GM12878 (cell line): ENCODE data around the gene CSPG5. TPM values are rescaled to one million over a fixed set of nuclear protein-coding genes. Genes with fewer than 3 reads are reported as not detected.

Source experiments
- ATAC-seq: fragments of 200-7000 bp; cut with Tn5 transposase; 3 replicates; pipeline ENCODE4 v1.9.1; 2020; ENCODE audit warnings: mild to moderate bottlenecking, moderate library complexity
- BruUV-seq: library from RNA; stranded (reverse); fragments of 400-500 nt; replicated peaks from 2 replicates; lab custom pipeline; 2021; lab: Mats Ljungman, UMichigan
- CTCF ChIA-PET: fragments of 300-600 bp; sonication (Branson Sonifier 250); formaldehyde crosslinking; extraction: SDS; loops from one replicate; lab custom pipeline; 2021; ENCODE audit warnings: inconsistent platforms; lab: Yijun Ruan, JAX
- POLR2A ChIA-PET: fragments of 350-600 bp; formaldehyde crosslinking; extraction: SDS; loops from one replicate; lab custom pipeline; 2021; ENCODE audit warnings: inconsistent platforms; lab: Charles Lee
- RAD21 ChIA-PET: fragments of 300-600 bp; sonication (Branson Sonifier 250); formaldehyde crosslinking; loops from one replicate; lab custom pipeline; 2023; ENCODE audit warnings: antibody characterized with exemption; ENCODE audit not compliant: unreplicated experiment; lab: Charles Lee
- SMC1A ChIA-PET: fragments of 300-600 bp; sonication (Branson Sonifier 250); formaldehyde crosslinking; loops from one replicate; lab custom pipeline; 2023; ENCODE audit not compliant: unreplicated experiment, uncharacterized antibody; lab: Charles Lee
- DNase-seq: peaks from one replicate; pipeline ENCODE4 v3.0.0-alpha.2; 2011; ENCODE audit warnings: low read depth, low spot score
- FAIRE-seq: peaks from 3 replicates; lab custom pipeline; 2011; peaks lifted over from hg19 to GRCh38; lab: Jason Lieb, UNC
- H2AFZ ChIP-seq: 2 replicates; pipeline ENCODE4 v1.6.0; 2011; ENCODE audit warnings: low read depth, low read length, control low read depth; ENCODE audit not compliant: control insufficient read depth
- H3K27ac ChIP-seq: 2 replicates; pipeline ENCODE4 v1.5.1; 2011; ENCODE audit warnings: control low read depth; ENCODE audit not compliant: control insufficient read depth, insufficient read depth
- H3K27me3 ChIP-seq, 2 experiments: replicated peaks in 1 of 2; 2 replicates each; pipeline versions ENCODE4 v1.6.0 to v1.6.1; 2011; ENCODE audit warnings: low read length in 1 of 2; ENCODE audit not compliant: control insufficient read depth in 2 of 2, insufficient read depth in 2 of 2
- H3K36me3 ChIP-seq, 2 experiments: 2 replicates each; pipeline ENCODE4 v1.5.1; 2011; ENCODE audit warnings: low read length in 1 of 2; ENCODE audit not compliant: control insufficient read depth in 2 of 2, insufficient read depth in 2 of 2
- H3K4me1 ChIP-seq: 2 replicates; pipeline ENCODE4 v1.6.1; 2011; ENCODE audit warnings: mild to moderate bottlenecking, low read length, moderate library complexity, mixed read lengths; ENCODE audit not compliant: control insufficient read depth, insufficient read depth
- H3K4me2 ChIP-seq: 2 replicates; pipeline ENCODE4 v1.6.0; 2011; ENCODE audit warnings: control low read depth; ENCODE audit not compliant: control insufficient read depth, insufficient read depth
- H3K4me3 ChIP-seq: fragments of 200-600 bp; sonication (generic); 2 replicates; pipeline ENCODE4 v1.5.1; 2016
- H3K79me2 ChIP-seq: 2 replicates; pipeline ENCODE4 v1.6.0; 2011; ENCODE audit warnings: low read length; ENCODE audit not compliant: control insufficient read depth, insufficient read depth
- H3K9ac ChIP-seq: 2 replicates; pipeline ENCODE4 v1.8.0; 2011; ENCODE audit warnings: low read length, control low read depth, mixed read lengths; ENCODE audit not compliant: control insufficient read depth, insufficient read depth
- H3K9me3 ChIP-seq: replicated peaks from 3 replicates; pipeline ENCODE4 v1.5.1; 2011; ENCODE audit warnings: mild to moderate bottlenecking, low read length; ENCODE audit not compliant: control insufficient read depth, insufficient read depth
- H4K20me1 ChIP-seq: 2 replicates; pipeline ENCODE4 v1.6.0; 2011; ENCODE audit not compliant: control insufficient read depth, insufficient read depth
- CHD2 ChIP-seq: IDR thresholded peaks from 2 replicates; pipeline ENCODE4 v1.6.1; 2011; ENCODE audit warnings: low read depth, low read length, improper control_type of control experiment, borderline replicate concordance
- IRF4 ChIP-seq: IDR thresholded peaks from 2 replicates; pipeline ENCODE4 v1.6.1; 2011; ENCODE audit warnings: low read depth, low read length
- KDM1A ChIP-seq: fragments of 200-600 bp; sonication (generic); IDR thresholded peaks from 2 replicates; pipeline ENCODE4 v1.6.1; 2016; ENCODE audit warnings: borderline replicate concordance
- RUNX3 ChIP-seq: IDR thresholded peaks from 2 replicates; pipeline ENCODE4 v1.6.1; 2012; ENCODE audit warnings: low read length, inconsistent platforms
- SMAD1 ChIP-seq: fragments of 450-650 bp; IDR thresholded peaks from 2 replicates; pipeline ENCODE4 v1.6.1; 2018; ENCODE audit warnings: mild to moderate bottlenecking, low read depth; ENCODE audit not compliant: partially characterized antibody
- WGBS: methylation state at CpG from one replicate; pipeline ENCODE4 v1.1.6; 2016; ENCODE audit warnings: low lambda C conversion rate; ENCODE audit not compliant: insufficient replicate concordance, insufficient coverage; ENCODE audit errors: missing lambda C conversion rate; 5-methylcytosine and 5-hydroxymethylcytosine counted together
- in situ Hi-C: fragments of 300-500 bp; cut with MboI; formaldehyde crosslinking; loops from 9 replicates; pipeline ENCODE4 v1.14.3; 2018; ENCODE audit warnings: mixed read lengths
- intact Hi-C: fragments of 100-400 bp; cut with micrococcal nuclease; formaldehyde crosslinking; loops from one replicate; pipeline ENCODE4 v1.14.2; 2022; ENCODE audit not compliant: unreplicated experiment
- polyA plus RNA-seq, 11 experiments: library from polyadenylated mRNA; depleted of rRNA in 4 of 11; unstranded in 6 of 11; stranded (reverse) in 5 of 11; fragments of >200 nt; fragmentation: Nextera tagmentation in 4 of 11; fragmentation: Illumina TruSeq in 1 of 11; extraction: Ambion mirVana in 4 of 11; extraction: Trizol in 1 of 11; gene quantifications; 1 replicate in 1 of 11; 2 replicates in 10 of 11; pipeline versions ENCODE4 v1.2.1 to v1.2.3, GENCODE V29; 2011 to 2016; ENCODE audit warnings: inconsistent platforms in 2 of 11, missing spikeins in 2 of 11, low read depth in 1 of 11
- total RNA-seq, 4 experiments: library from RNA; depleted of rRNA in 3 of 4; stranded (reverse); fragments of >200 nt in 3 of 4; fragmentation: Illumina TruSeq in 1 of 4; extraction: Trizol in 1 of 4; gene quantifications; 2 replicates each; pipeline versions ENCODE4 v1.2.1 to v1.2.3, GENCODE V29; 2013 to 2021
- TF ChIP-seq, protein P1 (sequence below): IDR thresholded peaks from 2 replicates; pipeline ENCODE4 v1.6.1; 2012; ENCODE audit warnings: improper control_type of control experiment, low read depth, low read length; ENCODE audit not compliant: insufficient replicate concordance

CSPG5 gene
- total and polyA plus RNA-seq, 10 of the 15 experiments (the other 5 are each of a cell fraction or from before 2014, with no cell fraction given): 0.08 to 0.17 TPM; not detected in 8

DNA sequence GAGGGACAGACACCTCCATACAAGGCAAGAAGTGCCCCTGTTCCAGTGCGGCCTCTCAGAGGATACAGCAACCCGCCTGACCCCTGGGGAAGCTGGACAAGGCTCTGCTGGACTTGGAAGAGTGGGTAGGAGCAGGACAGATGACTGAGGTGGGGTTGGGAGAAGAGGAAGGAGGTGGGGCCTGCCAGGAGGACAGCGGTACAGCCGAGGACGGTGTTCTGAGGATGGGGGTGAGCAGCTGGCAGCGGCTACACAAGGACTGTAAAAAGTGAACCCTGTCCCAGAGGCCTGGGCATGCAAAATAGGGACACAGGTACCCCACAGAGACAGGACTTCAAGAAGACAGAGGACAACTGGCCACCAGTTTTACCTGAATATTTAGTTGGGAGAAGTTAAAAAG lies 41.7 kb downstream of the CSPG5 start:
- in situ Hi-C loops: no loop called here
- ChIA-PET RAD21 (interaction anchor here (1.6 kb wide), 1 partner anchor 15 kb away, joined by 4 read pairs; no protein-coding TSS in a partner anchor), POLR2A (no interaction called here), CTCF (no interaction called here), SMC1A (no interaction called here)
- Histone ChIP-seq H3K27me3 (no peaks in the 10 kb centered on the region), H3K4me2 (no peak overlapping the region), H3K4me3 (no peak overlapping the region), H3K79me2 (no peaks in the 10 kb centered on the region), H2AFZ (no peak overlapping the region), H3K4me1 (no peaks in the 10 kb centered on the region), H3K36me3 (no peaks in the 10 kb centered on the region), H3K27ac (no peak overlapping the region), H4K20me1 (no peaks in the 10 kb centered on the region), H3K9me3 (no peaks in the 10 kb centered on the region), H3K9ac (no peak overlapping the region)
- no peak for ATAC-seq
- no TSS peak for BruUV-seq
- TF ChIP-seq CHD2: no peak
- 64% methylated on average over 6 of the region's 6 CpGs for WGBS
- no peak for FAIRE-seq
- intact Hi-C loops: no loop called here
- no peak for DNase-seq

DNA sequence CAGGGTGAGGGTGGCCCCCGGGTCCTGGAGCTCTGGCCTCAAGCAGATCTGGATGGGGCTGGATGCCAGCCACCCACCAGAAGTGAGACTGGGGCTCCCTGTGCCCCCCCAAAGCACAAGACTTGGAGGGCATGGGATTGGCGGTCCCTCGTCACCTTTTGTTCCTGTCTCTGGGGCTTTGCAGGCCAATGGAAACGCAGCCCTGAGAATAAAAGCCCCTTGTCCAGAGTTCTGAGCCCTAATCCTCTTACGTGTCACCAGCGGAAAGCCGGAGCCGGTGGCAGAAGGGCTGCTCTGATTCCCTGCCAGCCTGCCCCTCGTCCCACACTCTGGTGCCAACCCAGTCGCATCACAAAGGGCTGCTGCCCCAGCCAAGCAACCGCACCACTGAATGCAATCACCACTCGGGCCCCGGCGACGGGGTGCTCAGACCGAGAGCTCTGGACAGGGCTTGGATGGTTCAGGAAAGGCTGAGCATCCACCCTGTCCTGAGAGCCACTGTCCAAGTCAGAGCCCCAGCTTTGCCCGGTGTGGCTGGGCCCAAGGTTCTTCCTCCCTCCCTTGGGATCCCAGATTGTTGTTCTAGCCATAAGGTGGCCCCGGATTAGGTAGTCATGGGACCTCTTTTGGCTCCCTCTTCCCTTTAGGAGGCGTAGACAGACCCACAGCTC lies 42.3 kb downstream of the CSPG5 start:
- Histone ChIP-seq H3K9ac (no peak overlapping the region), H3K79me2 (no peaks in the 10 kb centered on the region), H3K36me3 (no peaks in the 10 kb centered on the region), H2AFZ (no peak overlapping the region), H3K4me1 (no peaks in the 10 kb centered on the region), H3K4me3 (no peak overlapping the region), H3K27ac (no peak overlapping the region), H3K9me3 (no peaks in the 10 kb centered on the region), H3K27me3 (no peaks in the 10 kb centered on the region), H3K4me2 (no peak overlapping the region), H4K20me1 (no peaks in the 10 kb centered on the region)
- ATAC-seq (no peak), DNase-seq (no peak), FAIRE-seq (no peak)
- ChIA-PET CTCF (no interaction called here), SMC1A (interaction anchor here (1.1 kb wide), 1 partner anchor 11 kb away, joined by 3 read pairs; no protein-coding TSS in a partner anchor), POLR2A (no interaction called here), RAD21 (interaction anchor here (1.6 kb wide), 1 partner anchor 14 kb away, joined by 4 read pairs; no protein-coding TSS in a partner anchor)
- intact Hi-C loops (no loop called here), in situ Hi-C loops (no loop called here)
- WGBS: 61% methylated on average over 19 of the region's 19 CpGs
- BruUV-seq: no TSS peak
- TF ChIP-seq RUNX3: no peak
- TF ChIP-seq KDM1A: no peak
- TF ChIP-seq, protein P1, sequence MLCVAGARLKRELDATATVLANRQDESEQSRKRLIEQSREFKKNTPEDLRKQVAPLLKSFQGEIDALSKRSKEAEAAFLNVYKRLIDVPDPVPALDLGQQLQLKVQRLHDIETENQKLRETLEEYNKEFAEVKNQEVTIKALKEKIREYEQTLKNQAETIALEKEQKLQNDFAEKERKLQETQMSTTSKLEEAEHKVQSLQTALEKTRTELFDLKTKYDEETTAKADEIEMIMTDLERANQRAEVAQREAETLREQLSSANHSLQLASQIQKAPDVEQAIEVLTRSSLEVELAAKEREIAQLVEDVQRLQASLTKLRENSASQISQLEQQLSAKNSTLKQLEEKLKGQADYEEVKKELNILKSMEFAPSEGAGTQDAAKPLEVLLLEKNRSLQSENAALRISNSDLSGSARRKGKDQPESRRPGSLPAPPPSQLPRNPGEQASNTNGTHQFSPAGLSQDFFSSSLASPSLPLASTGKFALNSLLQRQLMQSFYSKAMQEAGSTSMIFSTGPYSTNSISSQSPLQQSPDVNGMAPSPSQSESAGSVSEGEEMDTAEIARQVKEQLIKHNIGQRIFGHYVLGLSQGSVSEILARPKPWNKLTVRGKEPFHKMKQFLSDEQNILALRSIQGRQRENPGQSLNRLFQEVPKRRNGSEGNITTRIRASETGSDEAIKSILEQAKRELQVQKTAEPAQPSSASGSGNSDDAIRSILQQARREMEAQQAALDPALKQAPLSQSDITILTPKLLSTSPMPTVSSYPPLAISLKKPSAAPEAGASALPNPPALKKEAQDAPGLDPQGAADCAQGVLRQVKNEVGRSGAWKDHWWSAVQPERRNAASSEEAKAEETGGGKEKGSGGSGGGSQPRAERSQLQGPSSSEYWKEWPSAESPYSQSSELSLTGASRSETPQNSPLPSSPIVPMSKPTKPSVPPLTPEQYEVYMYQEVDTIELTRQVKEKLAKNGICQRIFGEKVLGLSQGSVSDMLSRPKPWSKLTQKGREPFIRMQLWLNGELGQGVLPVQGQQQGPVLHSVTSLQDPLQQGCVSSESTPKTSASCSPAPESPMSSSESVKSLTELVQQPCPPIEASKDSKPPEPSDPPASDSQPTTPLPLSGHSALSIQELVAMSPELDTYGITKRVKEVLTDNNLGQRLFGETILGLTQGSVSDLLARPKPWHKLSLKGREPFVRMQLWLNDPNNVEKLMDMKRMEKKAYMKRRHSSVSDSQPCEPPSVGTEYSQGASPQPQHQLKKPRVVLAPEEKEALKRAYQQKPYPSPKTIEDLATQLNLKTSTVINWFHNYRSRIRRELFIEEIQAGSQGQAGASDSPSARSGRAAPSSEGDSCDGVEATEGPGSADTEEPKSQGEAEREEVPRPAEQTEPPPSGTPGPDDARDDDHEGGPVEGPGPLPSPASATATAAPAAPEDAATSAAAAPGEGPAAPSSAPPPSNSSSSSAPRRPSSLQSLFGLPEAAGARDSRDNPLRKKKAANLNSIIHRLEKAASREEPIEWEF: no peak
- no peak for TF ChIP-seq SMAD1
- no peak for TF ChIP-seq IRF4
